Effector memory CD8-positive, alpha-beta T cell (primary cell): ENCODE measurements around the gene CREB1.

ENCODE experiments used
- ATAC-seq: fragments of 150-1000 bp; cut with Tn5 transposase; replicated peaks from 2 replicates; pipeline ENCODE4 v1.10.0; 2021; ENCODE audit warnings: mild to moderate bottlenecking, moderate library complexity
- DNase-seq, 3 experiments: peaks; one replicate each; pipeline ENCODE4 v3.0.0; 2021
- H3K27ac Mint-ChIP-seq, 2 donors: one replicate each; pipeline ENCODE4 v1.8.0; 2022; ENCODE audit warnings: mild to moderate bottlenecking in 2 of 2, mixed read lengths in 2 of 2, moderate library complexity in 2 of 2
- H3K27me3 Mint-ChIP-seq, 2 donors: one replicate each; pipeline ENCODE4 v1.8.0; 2022; ENCODE audit warnings: mixed read lengths in 2 of 2
- H3K36me3 Mint-ChIP-seq: one replicate; pipeline ENCODE4 v1.8.0; 2022; ENCODE audit warnings: mild to moderate bottlenecking, moderate library complexity, mixed read lengths; ENCODE audit not compliant: insufficient read depth
- H3K4me1 Mint-ChIP-seq, 2 donors: one replicate each; pipeline ENCODE4 v1.8.0; 2022; ENCODE audit warnings: low read depth in 2 of 2, mixed read lengths in 2 of 2
- H3K4me3 Mint-ChIP-seq, 2 donors: one replicate each; pipeline ENCODE4 v1.8.0; 2022; ENCODE audit warnings: mild to moderate bottlenecking in 2 of 2, mixed read lengths in 2 of 2, moderate library complexity in 2 of 2
- H3K9me3 Mint-ChIP-seq, 2 donors: one replicate each; pipeline ENCODE4 v1.8.0; 2022; ENCODE audit warnings: mixed read lengths in 2 of 2
- total RNA-seq, 9 experiments: gene quantifications; one replicate each; lab custom pipeline; 2026; lab: John Stamatoyannopoulos, UW

Gene CREB1
- 74.6 to 157 (median 106) reads per million in 9 experiments for total RNA-seq

GRCh38 chr2:207529330-207530159 lies at the start of gene CREB1:
TSS of gene CREB1 (plus strand) at chr2:207529962. CDS start at chr2:207555636, 25,674 bp downstream.
- Mint-ChIP-seq H3K9me3 (peaks cover 0 to 2% of the 10 kb centered on the region in 2 donors), H3K27ac (peak within 1 kb of the TSS; percentile 98 to 100), H3K4me1 (peaks cover 38 to 55% of the 10 kb centered on the region in 2 donors), H3K36me3 (peaks cover 55% of the 10 kb centered on the region), H3K27me3 (no peaks in the 10 kb centered on the region), H3K4me3 (peak within 1 kb of the TSS; percentile 85 to 95)
- DNase-seq (peak; percentile 100), ATAC-seq (peak; percentile 69)

GRCh38 chr2:207480521-207481040 lies 49.2 kb upstream of the CREB1 start:
- Mint-ChIP-seq H3K36me3 (no peaks in the 10 kb centered on the region), H3K9me3 (no peaks in the 10 kb centered on the region), H3K27ac (no peak overlapping the region), H3K4me3 (no peak overlapping the region), H3K27me3 (no peaks in the 10 kb centered on the region), H3K4me1 (peaks cover 0 to 3% of the 10 kb centered on the region in 2 donors)
- ATAC-seq, result no peak
- no peak for DNase-seq

- peaks cover 0 to 3% of the 10 kb centered on the region in 2 donors for H3K4me1 Mint-ChIP-seq
- no peak for DNase-seq
- H3K9me3 Mint-ChIP-seq, result no peaks in the 10 kb centered on the region
- no peak for ATAC-seq
- no peaks in the 10 kb centered on the region for H3K27me3 Mint-ChIP-seq
- no peaks in the 10 kb centered on the region for H3K36me3 Mint-ChIP-seq
- peak overlapping the region in 1 of 2 donors; percentile 13 for H3K27ac Mint-ChIP-seq
- H3K4me3 Mint-ChIP-seq, result no peak overlapping the region
These were observed 47.8 kb upstream of the CREB1 start for GRCh38 chr2:207481924-207482323.

- Mint-ChIP-seq H3K27me3 (no peaks in the 10 kb centered on the region), H3K36me3 (no peaks in the 10 kb centered on the region), H3K27ac (peak overlapping the region in 1 of 2 donors; percentile 13), H3K4me1 (peaks cover 0 to 3% of the 10 kb centered on the region in 2 donors), H3K4me3 (no peak overlapping the region), H3K9me3 (no peaks in the 10 kb centered on the region)
- ATAC-seq (no peak), DNase-seq (no peak)
These were observed 47.1 kb upstream of the CREB1 start for GRCh38 chr2:207482630-207483029.

- Mint-ChIP-seq H3K9me3 (no peaks in the 10 kb centered on the region), H3K27ac (peak overlapping the region in 1 of 2 donors; percentile 13), H3K27me3 (no peaks in the 10 kb centered on the region), H3K36me3 (no peaks in the 10 kb centered on the region), H3K4me3 (no peak overlapping the region), H3K4me1 (peaks cover 0 to 3% of the 10 kb centered on the region in 2 donors)
- no peak for DNase-seq
- ATAC-seq, result no peak
These were observed 46.7 kb upstream of the CREB1 start for GRCh38 chr2:207483066-207483465.

GRCh38 chr2:207483477-207483876 lies 46.3 kb upstream of the CREB1 start:
- DNase-seq (no peak), ATAC-seq (no peak)

GRCh38 chr2:207484444-207485391 lies 45.0 kb upstream of the CREB1 start:
- no peak overlapping the region for H3K4me3 Mint-ChIP-seq
- no peak overlapping the region for H3K27ac Mint-ChIP-seq
- peaks cover 0 to 3% of the 10 kb centered on the region in 2 donors for H3K4me1 Mint-ChIP-seq
- no peaks in the 10 kb centered on the region for H3K36me3 Mint-ChIP-seq
- H3K9me3 Mint-ChIP-seq, result no peaks in the 10 kb centered on the region
- no peaks in the 10 kb centered on the region for H3K27me3 Mint-ChIP-seq
- no peak for DNase-seq
- no peak for ATAC-seq

More at GRCh38 chr2:207483477-207483876, 46.3 kb upstream of the CREB1 start:
- no peak overlapping the region for H3K4me3 Mint-ChIP-seq
- H3K4me1 Mint-ChIP-seq, result peaks cover 0 to 3% of the 10 kb centered on the region in 2 donors
- H3K27me3 Mint-ChIP-seq, result no peaks in the 10 kb centered on the region
- no peaks in the 10 kb centered on the region for H3K36me3 Mint-ChIP-seq
- no peaks in the 10 kb centered on the region for H3K9me3 Mint-ChIP-seq
- H3K27ac Mint-ChIP-seq, result no peak overlapping the region

- Mint-ChIP-seq H3K4me1 (peaks cover 0 to 3% of the 10 kb centered on the region in 2 donors), H3K36me3 (no peaks in the 10 kb centered on the region), H3K27me3 (no peaks in the 10 kb centered on the region), H3K9me3 (no peaks in the 10 kb centered on the region), H3K27ac (no peak overlapping the region), H3K4me3 (no peak overlapping the region)
- ATAC-seq, result no peak
- no peak for DNase-seq
These were observed 42.0 kb upstream of the CREB1 start for GRCh38 chr2:207487650-207488311.

- no peaks in the 10 kb centered on the region for H3K27me3 Mint-ChIP-seq
- no peaks in the 10 kb centered on the region for H3K9me3 Mint-ChIP-seq
- H3K4me1 Mint-ChIP-seq, result peaks cover 0 to 3% of the 10 kb centered on the region in 2 donors
- no peaks in the 10 kb centered on the region for H3K36me3 Mint-ChIP-seq
- H3K4me3 Mint-ChIP-seq, result no peak overlapping the region
- H3K27ac Mint-ChIP-seq, result no peak overlapping the region
- DNase-seq, result no peak
- ATAC-seq, result no peak
These were observed 40.5 kb upstream of the CREB1 start for GRCh38 chr2:207489251-207489650.

GRCh38 chr2:207490441-207490840 lies 39.3 kb upstream of the CREB1 start:
- DNase-seq, result no peak
- no peaks in the 10 kb centered on the region for H3K27me3 Mint-ChIP-seq
- H3K27ac Mint-ChIP-seq, result no peak overlapping the region
- no peak for ATAC-seq
- no peaks in the 10 kb centered on the region for H3K36me3 Mint-ChIP-seq
- H3K9me3 Mint-ChIP-seq, result no peaks in the 10 kb centered on the region
- no peak overlapping the region for H3K4me3 Mint-ChIP-seq
- H3K4me1 Mint-ChIP-seq, result no peaks in the 10 kb centered on the region

- DNase-seq, result no peak
- H3K36me3 Mint-ChIP-seq, result no peaks in the 10 kb centered on the region
- no peaks in the 10 kb centered on the region for H3K4me1 Mint-ChIP-seq
- no peaks in the 10 kb centered on the region for H3K9me3 Mint-ChIP-seq
- no peak for ATAC-seq
- no peaks in the 10 kb centered on the region for H3K27me3 Mint-ChIP-seq
- H3K4me3 Mint-ChIP-seq, result no peak overlapping the region
- no peak overlapping the region for H3K27ac Mint-ChIP-seq
These were observed 38.7 kb upstream of the CREB1 start for GRCh38 chr2:207491086-207491485.

GRCh38 chr2:207491956-207492355 lies 37.8 kb upstream of the CREB1 start:
- Mint-ChIP-seq H3K27me3 (no peaks in the 10 kb centered on the region), H3K4me3 (no peak overlapping the region), H3K4me1 (no peaks in the 10 kb centered on the region), H3K36me3 (no peaks in the 10 kb centered on the region), H3K9me3 (no peaks in the 10 kb centered on the region), H3K27ac (no peak overlapping the region)
- no peak for ATAC-seq
- DNase-seq, result no peak

GRCh38 chr2:207492461-207492860 lies 37.3 kb upstream of the CREB1 start:
- H3K4me1 Mint-ChIP-seq, result no peaks in the 10 kb centered on the region
- H3K9me3 Mint-ChIP-seq, result no peaks in the 10 kb centered on the region
- ATAC-seq (no peak), DNase-seq (no peak)
- no peaks in the 10 kb centered on the region for H3K27me3 Mint-ChIP-seq
- H3K36me3 Mint-ChIP-seq, result no peaks in the 10 kb centered on the region
- no peak overlapping the region for H3K27ac Mint-ChIP-seq
- no peak overlapping the region for H3K4me3 Mint-ChIP-seq
